ENCODE data around the gene RANGAP1.

The RANGAP1 gene, protein sequence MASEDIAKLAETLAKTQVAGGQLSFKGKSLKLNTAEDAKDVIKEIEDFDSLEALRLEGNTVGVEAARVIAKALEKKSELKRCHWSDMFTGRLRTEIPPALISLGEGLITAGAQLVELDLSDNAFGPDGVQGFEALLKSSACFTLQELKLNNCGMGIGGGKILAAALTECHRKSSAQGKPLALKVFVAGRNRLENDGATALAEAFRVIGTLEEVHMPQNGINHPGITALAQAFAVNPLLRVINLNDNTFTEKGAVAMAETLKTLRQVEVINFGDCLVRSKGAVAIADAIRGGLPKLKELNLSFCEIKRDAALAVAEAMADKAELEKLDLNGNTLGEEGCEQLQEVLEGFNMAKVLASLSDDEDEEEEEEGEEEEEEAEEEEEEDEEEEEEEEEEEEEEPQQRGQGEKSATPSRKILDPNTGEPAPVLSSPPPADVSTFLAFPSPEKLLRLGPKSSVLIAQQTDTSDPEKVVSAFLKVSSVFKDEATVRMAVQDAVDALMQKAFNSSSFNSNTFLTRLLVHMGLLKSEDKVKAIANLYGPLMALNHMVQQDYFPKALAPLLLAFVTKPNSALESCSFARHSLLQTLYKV

DNA sequence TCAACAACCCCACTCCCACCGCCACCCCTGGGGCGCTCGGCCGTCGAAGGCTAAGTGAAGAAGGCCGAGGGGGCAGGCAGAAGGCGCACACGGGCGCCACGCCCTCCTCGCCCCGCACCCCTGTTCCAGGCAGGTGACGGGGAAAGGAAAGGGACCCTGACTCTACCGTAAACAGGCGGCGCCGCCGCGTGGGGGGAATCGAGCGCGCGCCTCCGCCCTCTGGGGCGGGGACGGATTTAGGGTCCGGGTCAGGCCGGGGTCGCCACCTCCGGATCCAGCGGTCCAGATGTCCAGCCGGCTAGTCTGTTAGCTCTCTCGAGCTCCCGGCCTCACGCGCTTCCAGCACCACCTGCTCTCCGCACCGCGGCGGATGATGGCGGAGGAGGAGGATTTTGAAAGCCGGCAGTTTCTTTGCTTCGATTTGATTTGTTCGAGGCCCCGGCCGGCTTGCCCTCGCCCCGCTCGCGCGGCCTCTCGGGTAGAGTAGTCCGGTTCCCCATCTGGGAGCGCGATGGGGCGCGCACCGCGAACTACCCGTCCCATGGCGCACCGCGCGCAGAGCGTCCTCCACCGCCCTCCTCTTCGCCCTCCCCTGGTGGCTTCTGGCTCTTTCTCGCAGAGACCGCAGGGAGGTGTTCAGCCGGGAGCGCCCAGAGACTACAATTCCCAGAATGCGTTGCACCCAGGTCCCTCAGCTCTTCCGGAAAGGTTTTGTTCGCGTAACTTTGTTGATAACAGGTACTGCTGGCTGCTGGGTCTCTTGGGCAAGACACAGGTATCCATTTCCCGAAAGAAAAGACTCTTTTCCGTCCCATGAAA lies at the start of gene RANGAP1:
Gene RANGAP1 (minus strand): TSS at position 368 of the 819 bp plus-strand sequence. CDS start 5,143 bp downstream, outside the sequence.
- FAIRE-seq = peak; percentile 92

DNA sequence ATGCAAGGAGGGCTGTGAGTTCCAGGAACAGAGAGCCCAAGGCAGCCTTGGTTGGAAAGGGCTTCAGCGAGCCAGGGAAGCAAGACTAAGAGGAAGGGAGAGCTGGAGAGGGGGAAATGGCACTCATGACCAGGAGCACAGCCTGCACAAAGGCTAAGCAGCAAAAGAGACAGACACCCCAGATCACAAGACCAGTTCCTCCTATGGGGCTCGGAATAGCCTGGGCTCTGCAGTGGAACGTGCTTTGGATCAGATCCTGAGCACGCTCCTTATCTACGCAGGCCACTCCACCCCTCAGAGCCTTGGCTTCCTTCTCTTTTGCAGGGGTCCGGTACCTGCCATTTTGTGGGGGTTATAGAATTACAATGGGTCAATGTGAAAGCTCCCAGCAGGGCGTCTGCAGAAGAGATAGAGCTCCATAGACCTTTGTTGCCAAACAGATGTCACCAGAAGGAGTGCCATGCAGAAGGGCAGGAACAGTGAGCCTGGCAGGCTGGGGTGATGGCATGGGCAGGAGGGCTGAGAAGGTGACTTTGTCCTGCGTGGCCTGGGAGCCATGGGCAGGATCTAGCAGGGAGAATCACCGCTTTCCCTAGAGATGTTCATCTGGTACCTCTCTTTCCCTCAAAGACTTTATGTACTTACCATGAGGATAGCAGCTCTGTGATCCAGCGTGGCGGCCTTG lies 49.1 kb upstream of the RANGAP1 start:
- no peak for FAIRE-seq

DNA sequence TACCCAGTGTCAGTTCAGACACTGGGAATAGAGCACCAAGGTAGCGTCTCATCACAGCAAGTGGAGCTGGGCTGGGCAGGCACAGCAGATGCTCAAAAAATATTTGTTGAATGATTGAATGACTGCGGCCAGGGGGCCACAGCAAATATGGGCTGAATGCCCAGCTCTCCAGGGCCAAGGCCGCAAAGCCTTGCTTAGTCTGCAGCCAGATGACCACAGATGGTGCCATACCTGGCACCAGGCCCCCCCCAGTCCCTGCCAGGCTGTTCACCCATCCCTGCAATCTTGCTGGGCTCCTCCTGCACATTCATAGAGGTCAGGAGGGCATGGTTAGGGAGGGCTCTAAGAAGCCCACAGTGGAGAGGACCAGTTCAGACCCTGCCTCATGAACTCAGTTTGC lies 48.2 kb upstream of the RANGAP1 start:
- no peak for FAIRE-seq

DNA sequence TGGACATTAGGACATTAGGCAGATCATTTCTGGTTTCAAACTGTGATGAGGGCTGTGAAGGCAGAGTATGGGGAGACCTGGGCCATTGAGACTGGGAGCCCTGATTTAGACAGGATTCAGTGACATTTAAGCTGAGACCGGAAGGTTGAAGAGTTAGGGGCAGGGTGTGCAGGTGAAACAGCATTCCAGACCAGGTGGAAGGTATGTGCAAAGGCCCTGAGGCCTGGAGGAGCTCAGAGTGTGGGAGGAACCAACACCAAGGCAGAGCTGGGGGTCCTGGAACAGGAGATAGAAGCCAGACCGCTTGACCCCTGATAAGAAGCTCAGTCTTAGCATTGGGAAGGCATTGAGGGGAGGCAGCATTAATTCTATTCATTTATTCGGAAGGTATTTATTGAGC lies 47.8 kb upstream of the RANGAP1 start:
- no peak for FAIRE-seq

DNA sequence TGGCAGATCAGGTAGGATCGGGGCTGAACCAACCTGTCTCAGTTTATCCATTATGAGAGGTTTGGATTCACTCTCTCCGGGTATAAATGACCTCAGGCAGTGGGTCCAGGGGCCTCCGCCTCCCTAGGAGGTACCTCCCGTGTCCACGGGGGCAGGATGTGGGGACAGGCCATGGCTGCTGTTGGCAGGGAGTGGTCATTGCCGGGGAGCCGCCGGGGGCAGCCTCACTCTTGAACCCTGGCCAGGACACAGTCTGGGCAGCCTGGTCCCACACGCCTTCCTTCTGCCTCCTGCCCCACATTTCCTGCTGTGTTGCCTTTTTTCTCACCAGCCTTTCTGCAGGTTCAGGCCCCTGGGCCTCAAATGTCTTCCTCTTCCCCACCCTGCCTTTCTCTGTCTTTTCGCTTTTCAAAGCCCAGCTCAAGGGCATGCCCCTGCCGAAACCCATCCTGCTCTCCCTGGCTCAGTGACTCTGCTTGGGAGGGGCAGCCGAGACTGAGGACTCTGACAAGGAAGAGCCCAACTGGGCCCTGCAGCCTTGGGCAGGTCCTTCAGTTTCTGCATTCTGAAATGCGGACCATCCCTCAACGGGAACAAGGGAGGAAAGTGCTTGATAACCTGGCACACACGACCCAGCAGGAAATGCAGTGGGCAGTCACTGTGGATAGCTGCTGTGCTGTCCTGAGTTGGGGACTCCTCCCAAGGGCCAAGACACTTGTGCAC lies 46.4 kb upstream of the RANGAP1 start:
- FAIRE-seq = no peak

DNA sequence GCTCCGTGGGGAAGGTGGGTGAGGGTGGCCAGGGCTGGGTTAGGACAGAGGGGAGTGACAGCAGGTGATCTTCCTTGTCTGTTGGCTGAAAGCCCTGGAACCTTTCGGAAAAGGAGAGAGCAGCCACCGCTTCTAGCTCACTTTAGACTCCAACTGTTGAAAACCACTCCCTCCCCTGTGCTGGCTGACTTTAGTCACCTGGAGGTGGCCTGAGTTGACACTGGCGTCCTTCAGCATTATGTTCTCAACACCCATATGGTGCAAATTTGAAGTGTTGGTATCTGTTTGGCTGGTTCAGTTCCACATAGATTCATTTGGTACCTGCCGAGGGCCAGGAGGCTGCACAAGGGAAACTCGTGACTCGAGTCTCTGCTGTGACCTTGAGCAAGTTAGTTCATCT lies 44.2 kb upstream of the RANGAP1 start:
- FAIRE-seq = no peak

DNA sequence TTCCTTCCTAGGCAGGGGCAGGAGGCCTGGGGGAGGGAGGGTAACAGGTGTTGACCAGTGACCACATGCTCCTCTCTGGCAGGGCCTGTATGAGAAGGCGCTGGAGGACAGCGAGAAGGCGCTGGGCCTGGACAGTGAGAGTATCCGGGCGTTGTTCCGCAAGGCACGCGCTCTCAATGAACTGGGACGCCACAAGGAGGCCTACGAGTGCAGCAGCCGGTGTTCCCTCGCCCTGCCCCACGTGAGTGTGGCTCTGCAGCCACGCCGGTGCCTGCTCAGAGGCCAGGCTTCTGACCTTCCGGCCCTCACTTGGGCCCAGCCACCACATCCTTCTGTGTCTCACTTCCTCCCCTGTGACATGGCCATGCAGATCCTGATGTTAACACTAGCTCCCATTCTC lies 41.1 kb upstream of the RANGAP1 start:
- FAIRE-seq = no peak

DNA sequence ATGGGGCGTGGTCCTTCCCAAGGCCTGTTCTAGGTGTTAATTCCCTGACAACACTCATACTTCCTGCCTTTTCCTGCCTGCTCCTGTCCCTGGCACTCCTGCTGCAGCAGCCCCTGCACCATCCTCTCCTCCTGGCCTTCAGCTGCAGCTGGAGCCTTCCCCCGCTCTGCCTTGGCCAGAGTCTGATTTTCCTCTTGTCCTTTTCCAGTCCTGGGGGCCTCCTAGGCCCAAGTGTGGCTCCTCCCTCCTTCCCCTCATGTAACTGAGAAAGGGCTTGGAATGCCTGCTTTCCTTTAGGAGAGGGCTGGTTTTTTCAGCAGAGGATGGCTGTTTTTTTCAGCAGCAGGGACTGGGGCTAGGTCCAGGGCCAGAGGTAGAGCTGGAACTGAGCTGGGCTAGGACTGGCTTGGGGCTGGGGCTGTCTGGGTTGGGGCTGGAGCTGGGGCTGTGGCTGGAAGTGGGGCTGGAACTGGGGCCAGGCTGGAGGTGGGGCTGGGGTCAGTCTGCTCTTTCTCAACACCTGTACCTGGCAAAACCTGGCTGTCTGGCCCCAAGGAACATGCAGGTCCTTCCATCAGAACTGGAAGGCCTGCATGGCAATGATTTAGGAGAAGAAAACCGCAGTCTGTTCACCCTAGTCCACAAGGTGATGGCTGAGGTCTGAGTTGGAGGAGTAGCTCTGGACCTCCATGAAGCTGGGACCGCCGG lies 39.0 kb upstream of the RANGAP1 start:
- no peak for FAIRE-seq

DNA sequence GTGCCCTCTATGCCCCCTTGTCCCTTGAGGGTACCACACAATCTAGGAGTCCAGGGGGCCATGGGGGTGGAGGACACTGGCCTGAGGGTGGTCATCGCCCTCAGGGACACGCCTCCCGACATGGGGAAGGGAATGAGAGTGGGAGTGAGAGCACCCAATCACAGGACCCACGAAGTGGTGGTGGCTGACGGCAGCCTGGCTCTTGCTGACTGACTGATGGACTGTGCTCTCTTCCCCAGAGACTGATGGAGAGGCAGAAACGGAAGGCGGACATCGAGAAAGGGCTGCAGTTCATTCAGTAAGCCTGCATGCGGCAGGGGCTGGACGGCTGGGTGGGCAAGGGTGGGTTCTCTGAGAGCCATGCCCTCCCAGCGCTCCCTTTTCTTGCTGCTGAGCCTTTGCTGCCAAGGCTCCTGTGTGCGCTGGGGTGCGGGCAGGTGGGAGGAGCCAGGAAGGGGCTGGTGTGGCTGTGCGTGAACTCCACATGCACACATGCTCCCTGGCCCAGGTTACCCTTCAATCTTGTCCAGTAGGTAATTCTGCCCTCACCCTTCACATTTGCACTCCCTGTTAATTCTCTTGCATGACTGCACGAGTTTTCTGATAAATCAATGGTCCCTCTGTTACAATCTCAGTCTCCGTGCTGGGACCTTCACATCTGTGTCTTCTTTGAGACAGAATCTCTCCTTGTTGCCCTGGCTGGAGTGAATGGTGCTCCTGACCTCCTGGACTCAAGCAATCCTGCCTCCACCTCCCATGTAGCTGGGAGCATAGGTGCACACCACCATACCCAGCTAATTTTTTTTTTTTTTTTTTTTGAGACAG lies 34.6 kb upstream of the RANGAP1 start:
- FAIRE-seq = no peak

DNA sequence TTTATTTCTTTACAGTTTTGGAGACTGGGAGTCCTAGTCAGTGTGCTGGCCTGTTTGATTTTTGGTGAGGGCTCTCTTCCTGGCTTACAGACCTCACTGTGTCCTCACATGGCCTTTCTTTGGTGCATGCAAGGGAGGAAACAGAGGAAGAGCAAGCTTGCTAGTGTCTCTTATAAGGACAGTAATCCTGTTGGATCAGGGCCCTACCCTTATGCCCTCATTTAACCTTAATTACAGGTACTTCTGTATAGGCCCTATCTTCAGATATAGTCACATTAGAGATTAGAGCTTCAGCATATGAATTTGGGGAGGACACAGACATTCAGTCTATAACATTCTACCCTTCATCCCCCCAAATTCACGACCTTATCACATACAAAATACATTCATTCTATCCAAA lies 29.6 kb upstream of the RANGAP1 start:
- FAIRE-seq = no peak

DNA sequence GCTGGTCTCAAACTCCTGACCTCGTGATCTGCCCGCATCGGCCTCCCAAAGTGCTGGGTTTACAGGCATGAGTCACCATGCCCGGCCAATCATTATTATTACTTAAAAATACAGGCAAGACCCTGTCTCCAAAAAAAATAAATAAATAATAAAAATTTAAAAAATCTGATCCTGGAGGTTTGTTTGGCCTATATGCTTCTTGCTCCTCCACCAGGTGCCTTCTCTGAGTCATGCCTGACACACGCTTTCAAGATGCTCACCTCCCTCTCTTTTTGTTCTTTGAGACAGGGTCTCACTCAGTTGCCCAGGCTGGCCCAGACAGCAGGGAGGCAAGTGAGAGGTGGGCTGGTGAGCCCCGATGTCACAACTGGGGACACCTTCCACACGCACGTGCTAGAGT lies 28.8 kb upstream of the RANGAP1 start:
- FAIRE-seq = no peak

DNA sequence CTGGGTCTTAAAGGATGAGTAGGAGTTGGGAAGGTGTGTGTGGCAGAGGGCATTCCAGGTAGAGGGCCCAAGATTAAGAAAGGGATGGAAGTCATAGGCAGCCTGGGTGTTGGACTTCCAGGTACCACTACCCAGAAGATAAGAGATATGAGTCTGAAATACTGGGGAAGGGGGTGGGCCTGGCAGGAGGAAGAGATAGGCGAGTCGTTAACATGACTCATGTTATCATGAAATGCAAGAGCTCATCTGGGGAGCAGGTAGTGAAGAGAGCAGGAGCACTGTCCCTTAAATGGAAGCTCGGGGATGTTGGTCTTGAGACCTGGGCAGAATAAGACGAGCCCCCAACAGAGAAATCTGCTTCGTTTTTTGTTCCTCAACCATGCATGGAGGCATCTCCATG lies 25.5 kb upstream of the RANGAP1 start:
- no peak for FAIRE-seq

DNA sequence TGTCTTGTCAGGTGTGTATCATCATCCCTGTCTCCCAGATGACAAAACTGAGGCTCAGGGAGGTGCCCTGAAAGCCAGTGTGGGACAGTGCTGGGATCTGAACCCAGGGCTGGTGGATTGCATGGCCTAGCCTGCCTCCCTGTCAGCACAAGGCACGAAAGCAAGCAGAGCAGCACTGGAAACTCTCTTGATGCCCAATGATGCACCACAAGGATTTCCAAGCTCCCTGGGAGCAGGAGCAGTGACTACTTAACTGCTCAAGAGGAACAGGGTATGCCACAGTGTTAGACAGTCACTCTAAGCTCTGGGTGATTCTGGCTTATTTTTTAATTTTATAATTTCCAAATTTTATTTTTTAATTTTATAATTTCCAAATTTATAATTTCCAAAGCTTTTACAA lies 24.3 kb upstream of the RANGAP1 start:
- FAIRE-seq = no peak

DNA sequence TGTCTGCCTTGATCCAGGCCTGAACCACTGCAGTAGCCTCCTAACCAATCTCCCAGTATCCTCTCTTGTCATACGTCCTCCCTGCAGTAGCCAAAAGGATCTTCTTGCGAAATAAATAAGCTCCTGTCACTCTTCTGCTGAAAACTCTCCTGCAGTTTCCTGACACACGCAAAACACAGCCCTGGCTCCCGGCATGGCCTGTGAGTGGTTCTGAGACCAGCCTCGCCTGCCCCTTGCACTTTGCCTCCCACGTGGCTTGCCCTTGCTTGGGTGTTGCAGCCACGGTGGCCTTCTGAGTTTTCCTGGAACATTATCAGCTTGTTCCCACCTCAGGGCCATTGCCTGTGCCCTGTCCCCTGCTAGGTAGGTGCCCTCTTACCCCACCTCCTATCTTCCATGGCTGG lies 22.6 kb upstream of the RANGAP1 start:
- FAIRE-seq = no peak

DNA sequence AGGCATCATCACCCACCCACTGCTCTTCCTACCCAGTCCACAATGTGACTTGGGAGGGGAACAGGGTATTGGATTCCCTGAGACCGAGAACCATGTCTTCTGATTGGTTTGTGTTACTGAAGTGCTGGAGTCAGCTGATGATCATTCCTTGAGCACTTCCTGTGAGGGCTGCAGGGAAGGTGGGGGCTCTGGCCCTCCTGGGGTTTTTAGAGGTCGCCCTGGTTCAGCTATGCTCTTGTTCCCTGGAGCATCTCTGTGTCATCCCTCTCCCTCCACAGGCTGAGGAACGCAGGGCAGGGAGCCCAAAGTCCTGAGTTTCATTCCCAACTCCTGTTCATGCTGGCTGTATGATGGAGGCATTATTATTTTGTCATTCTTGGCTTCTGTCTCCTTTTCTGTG lies 22.1 kb upstream of the RANGAP1 start:
- FAIRE-seq = no peak

DNA sequence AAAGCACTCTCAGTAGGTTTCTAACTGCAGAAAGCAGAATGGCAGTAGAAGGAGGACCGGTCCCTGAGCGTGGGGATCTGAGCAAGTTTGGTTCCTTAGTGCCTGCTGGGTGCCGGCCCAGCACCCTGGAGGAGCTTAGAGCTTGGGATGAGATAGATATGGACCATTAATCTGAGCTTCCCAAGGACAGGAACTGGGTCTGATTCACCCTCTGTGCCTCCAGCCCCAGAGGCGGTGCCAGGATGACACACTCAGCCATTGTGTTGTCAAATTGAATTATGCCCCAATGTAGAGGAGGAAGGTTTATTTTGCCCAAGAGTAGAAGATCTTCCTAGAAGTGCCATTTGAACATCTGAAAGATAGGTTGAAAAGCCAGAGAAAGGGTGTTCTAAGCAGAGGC lies 19.7 kb upstream of the RANGAP1 start:
- no peak for FAIRE-seq

DNA sequence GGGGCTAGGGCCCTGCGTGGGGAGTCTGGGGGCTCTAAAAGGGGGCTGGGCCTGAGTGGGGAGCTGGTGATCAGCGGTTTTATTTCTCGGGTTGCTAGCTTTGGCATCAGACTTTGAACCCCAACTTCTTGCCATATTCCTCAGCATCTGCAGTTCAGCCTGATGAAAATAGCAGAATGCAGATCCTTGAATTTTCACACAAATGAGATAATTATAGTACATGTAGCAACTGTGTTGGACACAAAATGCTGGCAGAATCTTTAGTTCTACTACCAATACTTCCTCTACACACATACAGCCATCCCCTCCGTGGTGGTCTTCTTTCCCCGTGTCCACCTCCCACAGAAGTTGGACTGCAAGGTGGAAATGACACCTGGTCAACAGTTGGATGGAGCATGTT lies 16.8 kb upstream of the RANGAP1 start:
- FAIRE-seq = no peak

DNA sequence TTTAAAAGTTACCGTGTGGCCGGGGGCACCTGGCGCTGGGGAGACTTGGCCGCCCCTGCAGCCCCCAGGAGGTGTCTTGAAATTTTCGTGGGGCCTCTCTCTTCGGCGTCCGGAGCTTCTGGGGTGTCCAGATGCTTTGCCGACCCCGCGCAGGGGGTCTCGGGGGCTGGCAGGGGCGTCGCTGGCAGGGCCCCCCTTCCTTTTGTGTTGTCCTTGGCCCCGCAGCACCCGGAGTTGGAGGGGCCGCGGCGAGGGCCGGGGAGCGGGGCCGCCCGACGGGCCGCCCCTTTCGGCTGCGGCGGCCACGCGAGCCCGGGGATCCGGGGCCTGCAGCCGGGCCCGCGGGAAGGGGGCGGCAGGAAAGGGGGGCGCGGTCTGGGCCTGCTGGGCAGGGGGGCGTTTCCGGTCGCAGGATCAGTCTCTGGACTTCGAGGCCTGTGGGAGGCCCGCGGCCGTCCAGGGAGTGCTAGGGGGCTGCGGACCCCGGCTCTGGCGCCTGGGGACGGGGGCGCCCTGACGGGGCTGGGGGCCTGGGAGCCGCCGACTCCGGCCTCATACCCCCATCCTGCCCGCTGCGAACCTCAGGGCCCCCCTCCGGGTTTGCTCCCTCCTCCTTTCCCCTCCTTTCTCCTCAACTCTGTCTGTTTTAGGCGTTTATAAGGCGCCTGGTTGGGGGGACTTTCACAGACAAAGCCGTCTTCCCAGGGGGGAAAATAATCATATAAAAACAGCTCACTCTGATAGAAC lies 16.2 kb upstream of the RANGAP1 start:
- no peak for FAIRE-seq

DNA sequence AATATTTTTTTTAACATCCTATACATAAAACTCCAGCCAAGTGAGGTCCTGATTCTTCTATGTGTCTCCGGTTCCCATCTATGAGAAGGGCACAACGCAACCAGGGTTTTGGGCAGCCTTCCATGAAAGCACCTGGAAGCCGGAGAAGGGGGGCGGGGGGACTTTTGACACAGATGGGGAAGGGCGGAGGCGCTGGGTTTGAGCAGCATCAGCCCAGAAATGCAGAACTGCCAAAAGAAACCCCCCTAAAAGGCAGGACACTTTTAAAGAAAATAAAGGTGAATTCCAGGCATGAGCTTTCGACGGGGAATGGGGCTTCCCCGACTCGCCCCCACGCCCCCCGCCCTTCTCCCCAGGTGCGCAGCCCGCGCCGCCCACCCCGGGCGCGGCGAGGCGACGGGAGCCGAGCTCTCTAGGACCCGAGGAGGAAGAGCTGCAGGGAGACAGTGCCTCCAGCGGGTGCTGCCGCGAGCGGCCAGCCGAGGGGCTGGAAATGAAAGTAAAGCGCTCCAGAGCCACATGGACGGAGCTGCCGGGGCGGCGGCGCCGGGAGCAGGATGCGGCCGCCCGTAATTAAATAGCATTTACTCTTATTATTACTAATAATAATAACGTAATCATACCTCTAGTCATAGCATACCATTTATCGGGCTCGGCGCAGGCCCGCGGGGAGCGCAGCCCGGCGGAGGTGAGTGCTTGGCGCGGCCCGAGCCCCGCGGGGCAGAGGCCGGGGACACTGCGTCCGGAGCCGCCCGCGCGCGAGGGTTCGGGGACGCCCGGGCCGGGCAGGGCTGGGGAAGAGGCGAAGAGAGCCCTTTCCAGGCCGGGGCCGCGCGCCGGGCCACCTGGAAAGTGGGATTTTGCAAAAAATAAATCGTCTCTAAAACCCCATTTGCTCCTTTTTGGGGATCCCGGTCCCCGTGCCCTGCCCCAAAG lies 15.4 kb upstream of the RANGAP1 start, which contains the start of gene ZC3H7B:
Gene ZC3H7B (plus strand): TSS at position 441 of the 936 bp plus-strand sequence. CDS start 19,136 bp downstream, outside the sequence.
- FAIRE-seq = no peak

All from TTC549 (cell line).